ENCODE measurements around the gene CXADR. TPM values are rescaled to one million over a fixed set of nuclear protein-coding genes. Genes with fewer than 3 reads are reported as not detected.

CXADR gene
- total and polyA plus RNA-seq, 4 donors: 6.3 to 40.2 (median 18.8) TPM

DNA sequence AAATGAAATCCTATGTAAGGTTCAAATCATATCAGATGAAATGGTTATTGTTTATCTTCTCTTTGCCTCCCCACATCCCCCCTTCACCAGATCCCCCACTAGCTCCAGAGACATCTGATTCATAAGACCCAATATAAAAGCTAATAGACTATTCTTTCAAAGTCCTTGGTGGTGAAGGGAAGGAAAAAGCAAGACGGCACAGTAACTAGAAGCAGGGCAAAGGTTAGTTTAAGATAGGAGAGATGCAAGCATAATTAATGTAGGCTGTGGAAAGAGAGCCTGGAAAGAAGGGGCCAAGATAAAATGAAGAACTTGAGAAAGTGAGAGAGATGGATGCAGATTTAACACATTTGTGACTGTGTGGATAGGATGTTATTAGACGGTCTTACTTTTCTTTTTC is 66.0 kb downstream of the CXADR start:
- ATAC-seq (ENCODE audit: insufficient read depth, low FRiP score) (no peak), DNase-seq (no peak)
- TF ChIP-seq, protein P1, sequence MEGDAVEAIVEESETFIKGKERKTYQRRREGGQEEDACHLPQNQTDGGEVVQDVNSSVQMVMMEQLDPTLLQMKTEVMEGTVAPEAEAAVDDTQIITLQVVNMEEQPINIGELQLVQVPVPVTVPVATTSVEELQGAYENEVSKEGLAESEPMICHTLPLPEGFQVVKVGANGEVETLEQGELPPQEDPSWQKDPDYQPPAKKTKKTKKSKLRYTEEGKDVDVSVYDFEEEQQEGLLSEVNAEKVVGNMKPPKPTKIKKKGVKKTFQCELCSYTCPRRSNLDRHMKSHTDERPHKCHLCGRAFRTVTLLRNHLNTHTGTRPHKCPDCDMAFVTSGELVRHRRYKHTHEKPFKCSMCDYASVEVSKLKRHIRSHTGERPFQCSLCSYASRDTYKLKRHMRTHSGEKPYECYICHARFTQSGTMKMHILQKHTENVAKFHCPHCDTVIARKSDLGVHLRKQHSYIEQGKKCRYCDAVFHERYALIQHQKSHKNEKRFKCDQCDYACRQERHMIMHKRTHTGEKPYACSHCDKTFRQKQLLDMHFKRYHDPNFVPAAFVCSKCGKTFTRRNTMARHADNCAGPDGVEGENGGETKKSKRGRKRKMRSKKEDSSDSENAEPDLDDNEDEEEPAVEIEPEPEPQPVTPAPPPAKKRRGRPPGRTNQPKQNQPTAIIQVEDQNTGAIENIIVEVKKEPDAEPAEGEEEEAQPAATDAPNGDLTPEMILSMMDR (IDR thresholded peaks at IDR 0.05; ENCODE audit: control extremely low read depth, extremely low read depth): no peak
- no peak overlapping the region for H3K27ac ChIP-seq (ENCODE audit: low read depth in 1 of 2, low read length in 1 of 2)
- 81 to 83% methylated on average over 2 of the region's 2 CpGs for WGBS, 2 donors
- peaks cover 0 to 3% (median 0%) of the 10 kb centered on the region in 5 donors for H3K4me1 ChIP-seq (ENCODE audit: control insufficient read depth in 5 of 5, insufficient read depth in 5 of 5, low read length in 5 of 5)
- H3K27me3 ChIP-seq (ENCODE audit: control insufficient read depth in 3 of 3, insufficient read depth in 3 of 3, low read length in 2 of 3): no peaks in the 10 kb centered on the region
- H3K4me3 ChIP-seq: no peak overlapping the region
- H3K9me3 ChIP-seq (ENCODE audit: control insufficient read depth in 4 of 4, insufficient read depth in 3 of 4, low read length in 3 of 4): no peaks in the 10 kb centered on the region
- H3K36me3 ChIP-seq (ENCODE audit: control insufficient read depth in 4 of 4, insufficient read depth in 4 of 4, low read length in 4 of 4): peaks cover 0 to 2% (median 0%) of the 10 kb centered on the region in 4 donors
- H3K9ac ChIP-seq (ENCODE audit: insufficient read depth in 1 of 2, low read length in 2 of 2): no peak overlapping the region

DNA sequence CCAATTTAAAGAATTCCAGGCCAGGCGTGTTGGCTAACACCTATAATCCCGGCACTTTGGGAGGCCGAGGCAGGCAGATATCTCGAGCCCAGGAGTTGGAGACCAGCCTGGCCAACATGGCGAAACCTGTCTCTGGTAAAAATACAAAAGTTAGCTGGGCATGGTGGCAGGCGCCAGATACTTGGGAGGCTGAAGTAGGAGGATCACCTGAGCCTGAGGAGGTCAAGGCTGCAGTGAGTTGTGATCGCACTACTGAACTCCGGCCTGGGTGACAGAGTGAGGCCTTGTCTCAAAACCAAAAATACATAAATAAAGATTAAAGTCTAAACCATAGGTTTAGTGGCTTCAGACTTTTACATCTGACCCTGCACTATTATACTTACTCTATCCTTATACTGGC is 67.5 kb downstream of the CXADR start:
- H3K4me3 ChIP-seq: no peak overlapping the region
- ATAC-seq (ENCODE audit: insufficient read depth, low FRiP score): no peak
- WGBS, 2 donors: 93 to 95% methylated on average over 8 of the region's 8 CpGs

DNA sequence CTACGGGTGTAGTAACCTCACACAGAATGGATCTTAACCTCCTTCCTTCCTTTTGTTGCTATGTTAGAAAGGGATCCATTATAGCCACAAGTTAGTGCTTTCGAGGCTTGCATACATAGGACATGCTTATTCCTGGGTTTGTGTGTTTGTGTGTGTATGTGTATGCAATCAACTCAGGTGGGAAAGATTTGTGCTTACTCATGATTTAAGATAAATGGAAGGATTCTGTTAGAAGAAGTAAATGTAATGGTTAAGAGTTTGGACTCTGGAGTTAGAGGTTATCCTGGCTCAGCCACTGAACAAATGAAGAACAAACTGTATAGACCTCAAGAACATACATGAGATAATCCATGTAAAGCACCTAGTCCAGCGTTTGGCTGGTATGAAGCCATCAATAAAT is 71.1 kb downstream of the CXADR start:
- H3K9me3 ChIP-seq (ENCODE audit: control insufficient read depth in 4 of 4, insufficient read depth in 3 of 4, low read length in 3 of 4): no peaks in the 10 kb centered on the region
- no peak overlapping the region for H3K4me3 ChIP-seq
- H3K9ac ChIP-seq (ENCODE audit: insufficient read depth in 1 of 2, low read length in 2 of 2): no peak overlapping the region
- H3K27me3 ChIP-seq (ENCODE audit: control insufficient read depth in 3 of 3, insufficient read depth in 3 of 3, low read length in 2 of 3): no peaks in the 10 kb centered on the region
- TF ChIP-seq, protein P1 (IDR thresholded peaks at IDR 0.05; ENCODE audit: control extremely low read depth, extremely low read depth): no peak
- H3K4me1 ChIP-seq (ENCODE audit: control insufficient read depth in 5 of 5, insufficient read depth in 5 of 5, low read length in 5 of 5): peaks cover 0 to 2% (median 0%) of the 10 kb centered on the region in 5 donors
- H3K27ac ChIP-seq (ENCODE audit: low read depth in 1 of 2, low read length in 1 of 2): no peak overlapping the region
- DNase-seq: no peak
- 78 to 90% methylated on average over 3 of the region's 3 CpGs for WGBS, 2 donors
- peaks cover 0 to 2% (median 0%) of the 10 kb centered on the region in 4 donors for H3K36me3 ChIP-seq (ENCODE audit: control insufficient read depth in 4 of 4, insufficient read depth in 4 of 4, low read length in 4 of 4)
- ATAC-seq (ENCODE audit: insufficient read depth, low FRiP score): no peak

More for the DNA sequence above, 67.5 kb downstream of the CXADR start:
- Histone ChIP-seq H3K27ac (ENCODE audit: low read depth in 1 of 2, low read length in 1 of 2) (no peak overlapping the region), H3K9ac (ENCODE audit: insufficient read depth in 1 of 2, low read length in 2 of 2) (no peak overlapping the region), H3K27me3 (ENCODE audit: control insufficient read depth in 3 of 3, insufficient read depth in 3 of 3, low read length in 2 of 3) (no peaks in the 10 kb centered on the region), H3K4me1 (ENCODE audit: control insufficient read depth in 5 of 5, insufficient read depth in 5 of 5, low read length in 5 of 5) (peaks cover 0 to 3% (median 0%) of the 10 kb centered on the region in 5 donors), H3K36me3 (ENCODE audit: control insufficient read depth in 4 of 4, insufficient read depth in 4 of 4, low read length in 4 of 4) (peaks cover 0 to 2% (median 0%) of the 10 kb centered on the region in 4 donors), H3K9me3 (ENCODE audit: control insufficient read depth in 4 of 4, insufficient read depth in 3 of 4, low read length in 3 of 4) (no peaks in the 10 kb centered on the region)
- DNase-seq: no peak
- TF ChIP-seq, protein P1 (IDR thresholded peaks at IDR 0.05; ENCODE audit: control extremely low read depth, extremely low read depth): no peak

DNA sequence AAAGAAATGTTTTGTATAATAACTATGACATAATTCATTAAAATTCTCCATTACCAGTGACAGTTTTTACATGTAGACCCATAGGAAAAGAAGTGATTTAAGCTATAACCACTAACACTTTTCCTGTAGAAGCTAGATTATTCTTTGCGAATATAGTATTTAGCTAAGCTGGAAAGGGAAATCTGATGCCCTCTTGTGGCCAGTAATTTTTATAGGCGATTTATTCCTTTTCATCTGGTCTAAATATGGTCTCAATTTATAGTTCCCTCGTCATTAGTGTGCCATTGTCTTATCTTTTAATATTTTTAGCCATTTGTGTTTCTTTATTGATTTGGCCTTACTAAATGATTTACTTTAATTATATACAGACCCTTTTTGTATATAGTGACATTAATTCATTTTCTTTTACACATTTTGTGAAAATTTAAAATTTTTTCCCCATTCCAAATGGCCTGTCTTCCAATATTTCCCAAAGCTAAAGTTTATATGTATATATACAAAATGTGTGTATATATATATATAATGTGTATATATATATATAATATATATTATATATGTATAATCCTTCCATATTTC is 73.1 kb downstream of the CXADR start:
- no peak overlapping the region for H3K27ac ChIP-seq (ENCODE audit: low read depth in 1 of 2, low read length in 1 of 2)
- no peaks in the 10 kb centered on the region for H3K36me3 ChIP-seq (ENCODE audit: control insufficient read depth in 4 of 4, insufficient read depth in 4 of 4, low read length in 4 of 4)
- H3K9ac ChIP-seq (ENCODE audit: insufficient read depth in 1 of 2, low read length in 2 of 2): no peak overlapping the region
- no peaks in the 10 kb centered on the region for H3K27me3 ChIP-seq (ENCODE audit: control insufficient read depth in 3 of 3, insufficient read depth in 3 of 3, low read length in 2 of 3)
- TF ChIP-seq, protein P1 (IDR thresholded peaks at IDR 0.05; ENCODE audit: control extremely low read depth, extremely low read depth): peak; percentile 29
- peaks cover 0 to 8% (median 0%) of the 10 kb centered on the region in 5 donors for H3K4me1 ChIP-seq (ENCODE audit: control insufficient read depth in 5 of 5, insufficient read depth in 5 of 5, low read length in 5 of 5)
- no peaks in the 10 kb centered on the region for H3K9me3 ChIP-seq (ENCODE audit: control insufficient read depth in 4 of 4, insufficient read depth in 3 of 4, low read length in 3 of 4)
- H3K4me3 ChIP-seq: no peak overlapping the region
- DNase-seq (peak in 2 of 3 donors; percentile 80 to 83), ATAC-seq (ENCODE audit: insufficient read depth, low FRiP score) (no peak)
- whole genome bisulfite sequencing, 2 donors: 4 to 9% methylated on average over 3 of the region's 3 CpGs
